RWPE2 (cell line): ENCODE results near the gene PDGFRB.
A peak's percentile ranks its signal among the peaks of the same experiment; 100 is the strongest.

Experiments used
- ATAC-seq: fragments of 200-7000 bp; cut with Tn5 transposase; 3 replicates; pipeline ENCODE4 v1.9.1; 2021; ENCODE audit warnings: low read depth
- DNase-seq: peaks from one replicate; pipeline ENCODE4 v3.0.0-alpha.2; 2020; ENCODE audit warnings: low spot score
- H3K27ac ChIP-seq: fragments of 450-650 bp; 2 replicates; pipeline ENCODE4 v1.5.1; 2017; ENCODE audit warnings: mild to moderate bottlenecking; ENCODE audit not compliant: poor library complexity, severe bottlenecking
- H3K27me3 ChIP-seq: fragments of 250-450 bp; sonication (Bioruptor Pico); 2 replicates; pipeline ENCODE4 v1.5.1; 2021; ENCODE audit warnings: mild to moderate bottlenecking, moderate library complexity; ENCODE audit not compliant: insufficient read depth, poor library complexity, severe bottlenecking
- H3K36me3 ChIP-seq: fragments of 250-450 bp; sonication (Bioruptor Pico); 2 replicates; pipeline ENCODE4 v1.5.1; 2020; ENCODE audit warnings: low read depth, mild to moderate bottlenecking, moderate library complexity
- H3K4me1 ChIP-seq: fragments of 250-450 bp; sonication (Bioruptor Pico); 2 replicates; pipeline ENCODE4 v1.5.1; 2021; ENCODE audit warnings: mild to moderate bottlenecking, moderate library complexity; ENCODE audit not compliant: insufficient read depth, poor library complexity, severe bottlenecking
- H3K4me3 ChIP-seq: fragments of 250-450 bp; sonication (Bioruptor Pico); 2 replicates; pipeline ENCODE4 v1.5.1; 2021; ENCODE audit warnings: mild to moderate bottlenecking, moderate library complexity; ENCODE audit not compliant: severe bottlenecking
- H3K9me3 ChIP-seq: fragments of 250-450 bp; sonication (Bioruptor Pico); 2 replicates; pipeline ENCODE4 v1.5.1; 2021; ENCODE audit warnings: mild to moderate bottlenecking, moderate library complexity; ENCODE audit not compliant: severe bottlenecking
- TF ChIP-seq, protein P1 (sequence below): fragments of 450-650 bp; IDR thresholded peaks from one replicate; pipeline ENCODE4 v1.5.1; 2017; ENCODE audit warnings: mild to moderate bottlenecking, moderate library complexity; ENCODE audit not compliant: poor library complexity, severe bottlenecking

PDGFRB gene

DNA sequence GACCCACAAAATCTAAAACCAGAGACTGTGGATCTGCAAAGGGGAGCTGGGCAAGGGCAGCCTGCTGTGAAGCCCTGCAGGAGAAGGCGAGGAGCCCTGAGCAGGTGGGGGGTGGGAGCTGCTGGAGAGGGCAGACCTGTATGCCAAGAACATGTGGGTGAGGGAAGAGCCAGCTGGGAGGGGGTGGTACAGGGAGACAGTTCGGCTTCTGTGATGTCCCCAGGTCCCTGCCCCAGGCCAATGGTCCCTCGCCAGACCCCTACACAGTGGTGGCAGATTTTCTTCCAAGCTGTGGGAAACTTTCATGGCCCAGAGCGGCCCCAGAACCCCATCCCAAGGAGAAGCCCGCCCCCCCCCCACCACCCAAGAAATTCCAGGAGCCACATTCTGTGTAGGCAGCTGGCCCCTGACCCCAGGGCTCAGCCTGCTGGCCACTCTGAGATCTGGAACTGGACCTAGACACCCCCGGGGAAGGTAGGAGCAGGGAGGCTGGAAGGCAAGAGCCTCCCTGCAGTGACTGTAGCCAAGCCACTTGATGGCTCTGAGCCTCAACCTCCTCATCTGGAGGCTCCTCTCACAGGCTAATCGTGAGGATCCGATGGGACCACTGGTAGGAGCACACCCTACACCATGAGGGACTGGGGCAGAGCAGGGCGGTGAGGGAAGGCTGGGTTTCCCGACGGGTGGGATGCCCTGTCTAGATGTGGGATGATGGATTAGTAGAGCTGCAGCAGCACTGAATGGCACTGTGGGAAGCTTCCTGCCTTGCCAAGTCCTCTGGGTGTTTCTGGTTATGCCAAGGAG lies 46.7 kb downstream of the PDGFRB start:
- H3K27ac ChIP-seq = no peak overlapping the region

DNA sequence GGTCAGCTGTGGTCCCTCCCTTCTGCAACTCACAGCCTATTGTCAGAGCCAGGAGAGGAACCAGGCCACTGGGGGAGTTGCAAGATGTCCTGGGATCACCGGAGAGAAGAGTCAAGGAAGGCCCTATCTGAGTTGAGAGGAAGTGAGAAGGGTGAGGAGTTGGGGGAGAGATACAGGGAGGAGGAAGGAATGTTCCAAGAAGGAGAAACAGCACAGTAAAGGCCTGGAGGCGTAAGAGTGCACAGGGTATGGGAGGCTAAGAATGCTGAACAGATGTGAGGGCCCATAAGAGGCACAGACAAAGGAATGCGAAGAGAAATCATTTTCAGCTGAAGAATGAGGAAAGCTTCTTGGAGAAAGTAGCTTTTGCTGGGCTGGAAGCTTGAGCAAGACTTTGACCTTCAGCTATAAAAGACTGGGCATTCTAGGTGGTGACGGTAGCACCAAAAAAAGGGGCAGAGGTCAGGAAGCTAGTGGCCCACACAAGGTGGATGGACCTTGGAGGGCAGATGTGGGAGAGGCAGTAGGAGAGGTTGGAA lies 47.7 kb downstream of the PDGFRB start:
- Histone ChIP-seq H3K36me3 (no peaks in the 10 kb centered on the region), H3K4me1 (peaks cover 12% of the 10 kb centered on the region), H3K27ac (no peak overlapping the region), H3K27me3 (no peaks in the 10 kb centered on the region), H3K4me3 (no peak overlapping the region), H3K9me3 (no peaks in the 10 kb centered on the region)
- ATAC-seq (0 out of 3 replicates have a peak, but pooled peaks have one; percentile 16), DNase-seq (no peak)
- TF ChIP-seq, protein P1, sequence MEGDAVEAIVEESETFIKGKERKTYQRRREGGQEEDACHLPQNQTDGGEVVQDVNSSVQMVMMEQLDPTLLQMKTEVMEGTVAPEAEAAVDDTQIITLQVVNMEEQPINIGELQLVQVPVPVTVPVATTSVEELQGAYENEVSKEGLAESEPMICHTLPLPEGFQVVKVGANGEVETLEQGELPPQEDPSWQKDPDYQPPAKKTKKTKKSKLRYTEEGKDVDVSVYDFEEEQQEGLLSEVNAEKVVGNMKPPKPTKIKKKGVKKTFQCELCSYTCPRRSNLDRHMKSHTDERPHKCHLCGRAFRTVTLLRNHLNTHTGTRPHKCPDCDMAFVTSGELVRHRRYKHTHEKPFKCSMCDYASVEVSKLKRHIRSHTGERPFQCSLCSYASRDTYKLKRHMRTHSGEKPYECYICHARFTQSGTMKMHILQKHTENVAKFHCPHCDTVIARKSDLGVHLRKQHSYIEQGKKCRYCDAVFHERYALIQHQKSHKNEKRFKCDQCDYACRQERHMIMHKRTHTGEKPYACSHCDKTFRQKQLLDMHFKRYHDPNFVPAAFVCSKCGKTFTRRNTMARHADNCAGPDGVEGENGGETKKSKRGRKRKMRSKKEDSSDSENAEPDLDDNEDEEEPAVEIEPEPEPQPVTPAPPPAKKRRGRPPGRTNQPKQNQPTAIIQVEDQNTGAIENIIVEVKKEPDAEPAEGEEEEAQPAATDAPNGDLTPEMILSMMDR = no peak

More for the DNA sequence above, 46.7 kb downstream of the PDGFRB start:
- no peak for DNase-seq
- H3K4me3 ChIP-seq = no peak overlapping the region
- ATAC-seq = no peak
- peaks cover 15% of the 10 kb centered on the region for H3K4me1 ChIP-seq
- H3K36me3 ChIP-seq = no peaks in the 10 kb centered on the region
- H3K27me3 ChIP-seq = no peaks in the 10 kb centered on the region
- TF ChIP-seq, protein P1 = no peak
- no peaks in the 10 kb centered on the region for H3K9me3 ChIP-seq

DNA sequence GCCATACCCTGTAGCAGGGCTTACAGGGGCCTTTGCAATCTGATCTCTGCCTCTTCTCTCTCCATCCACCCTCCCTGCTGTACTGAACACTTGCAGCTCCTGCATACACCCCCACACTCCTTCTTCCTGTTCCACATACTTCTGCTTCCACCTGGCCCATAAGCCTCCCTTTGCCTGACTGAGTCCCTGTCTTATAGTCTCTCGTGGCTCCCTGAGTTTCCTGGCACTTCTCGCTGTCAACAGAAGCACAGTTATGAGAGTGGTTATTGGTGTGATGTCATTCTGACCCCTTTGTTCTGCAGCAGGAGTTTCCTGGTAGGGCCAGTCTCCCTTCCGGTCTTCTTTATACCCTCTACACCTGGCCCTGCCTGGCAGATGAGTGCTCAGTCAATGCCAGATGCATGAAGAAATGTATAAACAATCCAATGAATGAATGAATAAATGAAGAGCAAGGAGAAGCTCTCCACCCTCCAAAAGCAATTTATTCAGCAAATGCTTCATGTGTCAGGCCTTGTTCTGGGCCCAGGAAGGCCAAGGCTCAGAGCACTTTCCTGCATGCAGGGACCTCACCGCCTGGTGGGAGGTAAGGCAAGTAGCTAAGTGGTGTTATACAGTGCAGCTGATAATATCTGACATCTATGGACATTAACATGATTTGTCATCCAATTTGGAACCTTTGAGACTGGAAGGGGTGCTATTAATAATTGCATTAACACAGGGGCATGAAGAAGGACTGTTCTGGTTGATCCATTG lies 48.8 kb downstream of the PDGFRB start:
- Histone ChIP-seq H3K36me3 (no peaks in the 10 kb centered on the region), H3K27ac (no peak overlapping the region), H3K4me1 (peaks cover under 1% of the 10 kb centered on the region), H3K27me3 (no peaks in the 10 kb centered on the region), H3K9me3 (no peaks in the 10 kb centered on the region), H3K4me3 (no peak overlapping the region)
- TF ChIP-seq, protein P1 = no peak
- ATAC-seq (no peak; the same call in 2 of the 3 replicates), DNase-seq (no peak)

DNA sequence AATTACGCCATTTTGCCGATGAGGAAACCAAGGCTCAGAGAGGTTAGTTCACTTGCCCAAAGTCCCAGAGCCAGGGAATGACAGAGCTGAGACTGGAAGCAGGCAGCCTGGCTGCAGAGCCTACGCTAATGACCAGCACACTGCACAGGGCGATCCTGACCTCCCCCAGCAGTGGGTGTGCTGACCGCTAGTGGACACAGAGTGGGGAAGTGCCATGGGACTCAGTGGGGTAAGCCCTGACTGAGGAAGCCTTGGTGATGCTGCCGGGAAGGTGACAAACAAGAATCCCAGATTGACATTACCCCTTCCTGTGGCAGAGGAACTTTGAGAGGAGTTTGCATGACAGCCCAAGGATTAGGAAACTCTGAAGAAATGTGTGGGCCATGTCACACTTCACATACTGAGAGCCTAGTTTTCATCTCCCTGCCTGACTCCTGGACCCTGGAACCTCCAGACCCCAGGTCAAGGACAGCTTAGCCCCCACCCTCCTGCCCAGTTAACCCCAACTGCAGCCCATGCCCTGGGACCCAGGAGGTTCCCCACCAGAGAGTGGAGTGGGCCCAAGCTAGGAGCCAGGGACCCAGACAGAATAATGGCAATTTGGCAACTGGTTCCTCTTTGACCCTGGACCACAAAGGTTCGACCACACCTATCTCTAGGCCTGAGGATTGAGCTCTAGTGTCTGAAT lies 49.6 kb downstream of the PDGFRB start:
- no peak for ATAC-seq
- no peak overlapping the region for H3K27ac ChIP-seq
- no peaks in the 10 kb centered on the region for H3K36me3 ChIP-seq
- no peaks in the 10 kb centered on the region for H3K9me3 ChIP-seq
- TF ChIP-seq, protein P1 = no peak
- no peak for DNase-seq
- H3K27me3 ChIP-seq = no peaks in the 10 kb centered on the region
- H3K4me1 ChIP-seq = no peaks in the 10 kb centered on the region
- no peak overlapping the region for H3K4me3 ChIP-seq
